Measurements from ENCODE around the gene CPED1.
"Not testable (repeated sequence)": the region's sequence is repeated elsewhere in the genome, so short reads cannot be mapped to it uniquely, and the experiment has no call there.

Gene CPED1

GRCh38 chr7:121017586-121017985 is 29.1 kb downstream of the CPED1 start:
- no peak for DNase-seq (ENCODE audit: low read depth in 2 of 2)

GRCh38 chr7:121019018-121019417 is 30.5 kb downstream of the CPED1 start:
- DNase-seq (ENCODE audit: low read depth in 2 of 2) = no peak

DNA sequence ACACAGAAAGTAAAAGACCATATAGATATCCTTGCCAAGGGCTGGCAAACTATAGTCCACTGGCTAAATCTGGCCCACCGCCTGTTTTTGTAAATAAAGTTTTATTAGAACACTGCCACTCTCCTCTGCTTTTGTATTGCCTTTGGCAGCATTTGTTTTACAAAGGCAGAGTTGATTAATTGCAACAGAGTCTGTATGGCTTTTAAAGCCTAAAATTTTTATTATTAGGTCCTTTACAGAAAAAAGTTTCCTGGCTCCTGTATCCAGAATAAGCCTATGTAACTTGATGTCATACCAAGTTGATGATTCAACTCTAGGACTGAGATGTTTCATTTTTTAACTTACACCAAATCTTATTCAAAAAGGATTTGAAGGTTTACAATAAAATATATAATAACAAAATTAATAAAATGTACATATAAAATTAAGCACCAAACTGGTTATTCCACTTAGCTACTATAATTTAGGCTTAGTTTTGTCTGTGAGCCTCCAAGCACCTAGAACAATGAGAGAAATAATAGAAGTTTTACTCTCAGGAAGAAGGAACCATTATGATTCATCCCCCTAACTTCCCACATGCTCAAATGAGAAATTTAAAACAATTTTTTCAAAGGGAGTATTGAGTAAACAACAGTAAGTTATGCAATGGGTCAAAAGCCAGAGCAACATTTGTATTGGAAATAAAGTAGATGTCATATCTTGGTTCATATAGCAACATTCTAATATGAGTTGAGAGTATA is 31.9 kb downstream of the CPED1 start:
- DNase-seq (ENCODE audit: low read depth in 2 of 2) = no peak

DNA sequence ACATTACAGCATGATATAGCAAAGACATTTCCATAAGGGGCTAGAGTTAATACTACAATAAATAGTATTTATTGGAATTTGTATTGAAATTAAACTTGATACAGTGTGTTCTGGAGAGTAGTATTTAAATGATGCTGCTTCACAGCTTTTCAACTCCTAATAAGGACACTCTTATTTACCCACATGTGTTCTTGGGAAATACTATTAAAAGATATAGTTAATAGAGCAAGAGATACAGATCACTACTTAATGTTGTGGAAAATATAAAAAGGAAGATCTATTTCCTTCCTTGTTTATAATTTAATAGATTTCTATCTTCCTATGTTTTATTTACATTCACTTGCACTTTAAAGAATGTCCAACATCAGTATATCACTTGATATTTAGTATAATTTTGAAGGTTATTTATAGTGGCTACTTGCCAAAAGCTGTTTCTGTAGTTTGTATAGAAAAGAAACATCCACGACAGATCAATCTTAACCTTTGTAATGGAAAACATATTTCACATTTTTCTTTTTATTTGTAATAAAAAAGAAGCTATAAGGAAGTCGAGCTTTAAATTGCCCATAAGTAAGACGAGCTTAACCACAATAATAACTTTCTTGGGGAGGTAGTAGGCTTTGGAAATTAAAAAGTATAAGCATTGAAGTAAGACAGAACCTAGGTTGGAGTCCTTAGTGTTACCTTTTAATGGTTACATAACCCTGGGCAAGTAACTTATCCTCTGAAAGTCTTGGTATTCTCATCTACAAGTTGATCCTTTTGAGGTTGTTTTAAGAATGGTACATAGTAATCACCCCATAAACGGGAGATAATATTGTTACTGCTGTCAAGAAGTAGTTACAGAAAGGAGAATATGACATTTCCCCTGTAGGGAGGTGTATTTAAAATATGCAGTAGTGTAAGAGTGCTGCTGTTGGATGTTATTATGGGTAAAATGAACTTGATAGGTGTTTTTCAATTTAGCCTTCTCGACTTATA is 32.8 kb downstream of the CPED1 start:
- DNase-seq (ENCODE audit: low read depth in 2 of 2) = no peak

- DNase-seq (ENCODE audit: low read depth in 2 of 2) = no peak
Observed at GRCh38 chr7:121023194-121023593, 34.7 kb downstream of the CPED1 start.

GRCh38 chr7:121023683-121024511 is 35.4 kb downstream of the CPED1 start:
- no peak for DNase-seq (ENCODE audit: low read depth in 2 of 2)

- DNase-seq (ENCODE audit: low read depth in 2 of 2) = no peak
Observed at GRCh38 chr7:121024611-121025010, 36.1 kb downstream of the CPED1 start.

GRCh38 chr7:121026159-121026558 is 37.6 kb downstream of the CPED1 start:
- no peak for DNase-seq (ENCODE audit: low read depth in 2 of 2)

DNA sequence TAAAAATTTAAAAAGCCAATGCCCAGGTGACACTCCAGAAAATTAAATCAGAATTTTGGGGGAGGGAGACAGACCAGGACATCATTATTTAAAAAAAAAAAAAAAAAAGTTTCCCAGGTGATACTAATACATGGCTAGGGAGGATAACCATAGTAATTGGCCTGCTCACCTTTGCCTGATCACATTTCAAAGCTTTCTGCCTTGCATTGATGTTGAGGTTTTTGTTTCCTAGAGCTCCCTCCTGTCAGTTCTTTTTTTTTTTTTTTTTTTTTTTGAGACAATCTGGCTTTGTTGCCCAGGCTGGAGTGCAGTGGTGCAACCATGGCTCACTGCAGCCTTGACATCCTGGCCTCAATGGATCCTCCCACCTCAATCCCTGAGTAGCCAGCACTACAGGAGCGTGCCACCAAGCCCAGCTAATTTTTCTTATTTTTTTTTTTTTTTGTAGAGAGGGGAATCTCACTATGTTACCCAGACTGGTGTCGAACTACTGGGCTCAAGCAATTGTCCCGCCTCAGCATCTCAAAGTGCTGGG is 38.1 kb downstream of the CPED1 start:
- DNase-seq (ENCODE audit: low read depth in 2 of 2) = no peak

- no peak for DNase-seq (ENCODE audit: low read depth in 2 of 2)
Observed at GRCh38 chr7:121027761-121028669, 39.5 kb downstream of the CPED1 start.

DNA sequence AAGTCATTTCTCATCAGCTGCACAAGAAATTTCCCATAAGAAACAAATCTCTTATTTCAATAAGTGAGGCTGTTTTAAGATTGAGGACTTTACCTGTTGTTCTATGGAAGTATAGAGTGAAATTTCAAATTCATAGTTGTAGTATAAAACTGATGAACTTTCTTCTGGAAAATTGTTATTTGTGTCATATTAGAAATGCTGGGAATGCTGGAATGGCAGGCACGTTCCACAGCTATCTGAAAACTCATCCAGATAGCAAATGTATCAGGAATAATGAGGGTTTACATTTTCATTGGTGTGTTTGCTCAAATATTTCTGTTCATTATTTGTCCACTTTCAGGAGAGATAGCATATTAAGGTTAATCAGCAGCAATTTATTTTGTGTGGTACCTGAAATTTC is 40.8 kb downstream of the CPED1 start:
- no peak for DNase-seq (ENCODE audit: low read depth in 2 of 2)

- no peak for DNase-seq (ENCODE audit: low read depth in 2 of 2)
Observed at GRCh38 chr7:121030308-121030707, 41.8 kb downstream of the CPED1 start.

DNA sequence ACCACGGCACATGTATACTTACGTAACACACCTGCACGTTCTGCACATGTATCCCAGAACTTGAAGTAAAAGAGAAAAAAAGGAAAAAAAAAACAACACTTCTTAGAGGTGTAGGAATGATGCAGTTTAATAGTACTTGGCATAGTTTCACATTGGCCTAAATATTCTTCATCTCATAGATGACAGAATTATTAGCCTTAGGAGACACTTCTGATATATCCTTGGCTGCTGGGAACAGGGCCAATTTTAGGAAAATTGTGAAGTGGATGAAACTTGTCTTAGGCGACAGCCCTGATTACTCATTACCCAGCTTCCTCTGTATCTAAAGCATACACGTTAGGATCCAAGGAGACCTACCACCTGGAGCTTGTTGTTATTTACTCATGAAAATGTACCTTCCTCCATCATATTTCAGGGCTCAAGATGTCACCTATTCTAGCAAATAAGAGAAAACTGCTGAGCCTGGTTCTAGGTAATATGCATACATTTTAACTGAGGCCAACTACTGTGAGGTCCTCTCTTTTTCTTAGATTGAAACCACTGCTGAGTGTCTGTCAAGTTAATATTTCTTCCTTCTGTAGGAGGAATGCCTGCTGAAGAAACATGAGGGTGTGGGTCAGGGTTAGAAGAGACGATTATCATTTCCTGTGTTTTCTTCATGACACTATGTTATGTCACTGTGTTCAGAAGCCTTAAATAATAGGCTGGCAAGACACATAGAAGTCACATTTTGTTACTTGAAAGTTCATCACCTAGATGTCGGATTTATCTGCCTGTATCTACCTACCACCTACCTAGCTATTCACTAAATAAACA is 44.3 kb downstream of the CPED1 start:
- no peak for DNase-seq (ENCODE audit: low read depth in 2 of 2)

GRCh38 chr7:121034929-121035328 is 46.4 kb downstream of the CPED1 start:
- DNase-seq (ENCODE audit: low read depth in 2 of 2) = no peak

GRCh38 chr7:121036776-121037175 is 48.3 kb downstream of the CPED1 start:
- DNase-seq (ENCODE audit: low read depth in 2 of 2) = not testable (repeated sequence)

DNA sequence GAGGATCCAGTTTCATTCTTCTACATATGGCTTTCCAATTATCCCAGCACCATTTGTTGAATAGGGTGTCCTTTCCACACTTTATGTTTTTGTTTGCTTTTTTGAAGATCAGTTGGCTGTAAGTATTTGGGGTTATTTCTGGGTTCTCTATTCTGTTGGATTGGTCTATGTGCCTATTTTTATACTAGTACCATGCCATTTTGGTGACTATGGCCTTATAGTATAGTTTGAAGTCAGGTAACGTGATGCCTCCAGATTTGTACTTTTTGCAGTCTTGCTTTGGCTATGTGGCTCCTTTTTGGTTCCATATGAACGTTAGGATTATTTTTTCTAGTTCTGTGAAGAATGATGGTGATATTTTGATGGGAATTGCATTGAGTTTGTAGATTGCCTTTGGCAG is 48.8 kb downstream of the CPED1 start:
- DNase-seq (ENCODE audit: low read depth in 2 of 2) = not testable (repeated sequence)

DNA sequence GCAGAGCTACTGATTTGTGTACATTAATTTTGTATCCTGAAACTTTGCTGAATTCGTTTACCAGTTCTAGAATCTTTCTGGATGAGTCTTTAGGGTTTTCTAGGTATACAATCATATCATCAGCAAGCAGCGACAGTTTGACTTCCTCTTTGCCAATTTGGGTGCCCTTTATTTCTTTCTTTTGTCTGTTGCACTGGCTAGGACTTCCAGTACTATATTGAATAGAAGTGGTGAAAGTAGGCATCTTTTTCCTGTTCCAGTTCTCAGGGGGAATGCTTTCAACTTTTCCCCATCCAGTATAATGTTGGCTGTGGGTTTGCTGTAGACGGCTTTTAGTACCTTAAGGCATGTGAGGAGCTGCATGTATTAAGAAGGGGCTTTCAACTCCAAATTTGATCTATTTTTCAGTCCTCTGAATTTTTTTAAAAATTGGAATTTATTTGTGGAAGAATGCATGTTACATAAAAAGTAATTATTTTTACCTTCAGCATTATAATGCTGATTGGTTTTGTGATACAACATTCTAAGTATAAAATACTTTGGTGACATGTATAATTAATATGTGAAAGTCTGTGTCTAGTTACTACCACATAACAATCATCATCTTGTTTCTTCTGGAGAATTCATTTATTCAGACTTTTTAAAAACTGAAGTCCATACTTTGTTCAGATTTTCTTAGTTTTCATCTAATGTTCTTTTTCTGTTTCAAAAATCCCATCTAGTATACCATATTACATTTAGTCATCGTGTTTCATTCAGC is 49.6 kb downstream of the CPED1 start:
- no peak for DNase-seq (ENCODE audit: low read depth in 2 of 2)

DNA sequence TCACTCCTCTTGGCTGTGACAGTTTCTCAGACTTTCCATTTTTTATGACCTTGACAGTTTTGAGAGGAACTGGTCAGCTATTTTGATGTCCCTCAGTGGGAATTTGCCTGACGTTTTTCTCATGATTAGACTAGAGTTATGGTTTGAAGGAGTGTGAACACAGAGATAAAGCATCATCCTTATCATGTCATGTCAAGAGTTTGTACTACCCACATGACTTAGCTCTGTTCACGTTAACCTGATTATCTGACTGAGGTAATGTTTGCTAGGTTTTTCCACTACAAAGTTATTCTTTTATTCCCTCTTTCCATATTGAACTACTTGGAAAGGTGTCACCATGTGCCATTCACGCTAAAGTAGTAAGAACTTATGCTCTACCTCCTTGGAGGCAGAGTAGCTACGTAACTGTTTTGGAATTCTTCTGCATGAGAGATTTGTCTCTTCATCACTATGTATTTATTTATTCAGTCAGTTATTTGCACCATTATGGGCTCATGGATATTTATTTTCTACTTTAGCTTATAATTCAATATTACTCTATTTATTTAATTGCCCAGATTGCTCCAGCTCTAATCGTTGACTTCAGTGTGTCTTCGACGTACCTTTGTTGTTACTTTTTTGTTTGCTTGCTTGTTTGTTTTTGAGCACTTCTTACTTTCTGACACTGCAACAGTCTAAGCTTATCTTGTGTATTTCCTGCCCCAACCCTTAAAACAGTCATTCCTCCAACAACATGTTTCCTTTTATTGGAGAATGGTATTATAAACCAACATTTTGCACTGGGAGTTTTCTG is 50.4 kb downstream of the CPED1 start:
- no peak for DNase-seq (ENCODE audit: low read depth in 2 of 2)
